CD4-positive, alpha-beta T cell treated with Interleukin-15 for 1 hour (primary cell): ENCODE results near the gene DAZAP2.

ENCODE experiments used
- DNase-seq: peaks from one replicate; pipeline ENCODE4 v3.0.0-alpha.2; 2020

DAZAP2 gene, protein sequence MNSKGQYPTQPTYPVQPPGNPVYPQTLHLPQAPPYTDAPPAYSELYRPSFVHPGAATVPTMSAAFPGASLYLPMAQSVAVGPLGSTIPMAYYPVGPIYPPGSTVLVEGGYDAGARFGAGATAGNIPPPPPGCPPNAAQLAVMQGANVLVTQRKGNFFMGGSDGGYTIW

DNA sequence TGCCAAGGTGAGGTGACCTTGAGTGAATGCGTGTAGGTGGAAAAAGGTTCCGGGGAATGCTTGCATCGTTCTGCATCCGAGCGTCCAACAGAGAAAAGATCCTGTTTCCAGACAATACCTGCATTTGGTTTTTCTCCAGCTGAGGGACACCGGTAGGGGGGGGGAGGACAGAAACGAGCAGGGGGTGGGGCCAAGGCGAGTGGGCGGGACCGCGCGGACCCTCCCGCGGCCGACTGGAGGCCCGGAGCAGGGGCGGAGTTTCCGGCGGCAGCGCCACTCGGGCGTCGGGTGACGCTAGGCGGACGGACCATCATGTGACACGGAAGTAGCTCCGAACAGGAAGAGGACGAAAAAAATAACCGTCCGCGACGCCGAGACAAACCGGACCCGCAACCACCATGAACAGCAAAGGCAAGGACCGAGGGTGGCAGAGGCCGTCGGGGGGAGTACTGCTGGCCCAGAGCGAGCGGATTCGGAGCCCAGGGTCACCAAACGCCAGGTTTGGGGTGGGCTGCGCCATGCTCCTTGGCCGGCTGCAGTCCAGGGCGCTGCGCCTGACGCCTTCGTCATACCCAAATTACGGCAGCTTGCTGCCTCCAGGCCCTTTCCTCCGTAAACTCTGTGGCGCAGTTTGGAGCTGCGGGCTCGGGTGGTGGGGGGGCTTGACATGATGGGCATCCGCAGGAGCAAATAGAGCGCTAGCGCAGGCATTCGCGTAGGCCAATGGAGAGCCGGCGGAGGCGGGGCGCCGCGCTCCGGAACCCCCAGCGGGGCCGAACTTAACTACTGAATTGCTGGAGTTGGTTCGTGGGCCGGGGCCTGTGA, at the start of gene DAZAP2:
Gene DAZAP2 (plus strand): TSS at position 317 of the 825 bp plus-strand sequence. CDS start 82 bp downstream, at position 399.
- DNase-seq = peak; percentile 98

DNA sequence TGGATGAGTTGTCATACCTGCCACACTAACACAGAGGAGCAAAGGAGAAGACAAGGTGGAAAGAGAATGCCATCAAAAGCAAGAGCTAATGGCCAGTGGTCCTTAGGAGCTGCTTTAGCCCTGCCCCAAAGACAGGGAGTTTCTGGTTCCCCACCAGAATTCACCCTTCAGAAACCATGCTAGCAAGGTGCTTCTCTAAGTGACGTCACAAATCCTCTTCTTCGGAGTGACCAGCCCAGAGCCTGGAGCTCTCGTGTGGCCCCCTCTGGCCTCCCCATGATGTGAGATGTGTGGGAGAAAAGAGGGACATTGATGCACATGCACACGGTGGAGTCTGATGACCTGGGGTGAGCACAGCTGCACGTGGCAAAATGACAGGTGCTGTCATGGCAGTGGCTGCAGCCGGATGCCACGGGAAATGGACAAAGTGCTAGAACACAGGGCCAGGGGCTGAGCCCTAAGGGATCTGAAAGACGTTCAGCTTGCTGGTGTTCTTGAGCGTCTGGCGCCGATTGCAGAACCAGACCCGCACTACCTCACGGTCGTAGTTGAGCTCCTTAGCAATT, 48.8 kb upstream of the DAZAP2 start:
- no peak for DNase-seq

DNA sequence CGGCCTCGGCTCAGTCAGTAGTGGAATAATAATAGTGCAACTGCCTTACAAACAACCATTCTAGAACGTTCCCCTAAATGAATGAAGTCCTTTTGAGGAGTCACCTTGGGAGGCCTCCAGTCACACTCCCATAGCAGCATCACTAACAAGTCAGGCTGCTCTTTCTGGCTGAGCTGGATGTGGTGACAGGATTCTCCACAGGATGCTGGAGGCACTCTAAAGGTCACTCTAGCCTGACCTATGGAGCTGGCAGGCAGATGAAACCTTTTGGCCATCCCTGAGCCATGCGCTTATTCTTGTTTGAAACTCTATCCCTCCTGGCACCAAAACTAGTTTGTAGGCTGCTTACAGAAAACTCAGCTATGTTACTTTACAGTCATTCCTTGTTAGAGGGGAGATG, 47.8 kb upstream of the DAZAP2 start:
- DNase-seq = no peak

DNA sequence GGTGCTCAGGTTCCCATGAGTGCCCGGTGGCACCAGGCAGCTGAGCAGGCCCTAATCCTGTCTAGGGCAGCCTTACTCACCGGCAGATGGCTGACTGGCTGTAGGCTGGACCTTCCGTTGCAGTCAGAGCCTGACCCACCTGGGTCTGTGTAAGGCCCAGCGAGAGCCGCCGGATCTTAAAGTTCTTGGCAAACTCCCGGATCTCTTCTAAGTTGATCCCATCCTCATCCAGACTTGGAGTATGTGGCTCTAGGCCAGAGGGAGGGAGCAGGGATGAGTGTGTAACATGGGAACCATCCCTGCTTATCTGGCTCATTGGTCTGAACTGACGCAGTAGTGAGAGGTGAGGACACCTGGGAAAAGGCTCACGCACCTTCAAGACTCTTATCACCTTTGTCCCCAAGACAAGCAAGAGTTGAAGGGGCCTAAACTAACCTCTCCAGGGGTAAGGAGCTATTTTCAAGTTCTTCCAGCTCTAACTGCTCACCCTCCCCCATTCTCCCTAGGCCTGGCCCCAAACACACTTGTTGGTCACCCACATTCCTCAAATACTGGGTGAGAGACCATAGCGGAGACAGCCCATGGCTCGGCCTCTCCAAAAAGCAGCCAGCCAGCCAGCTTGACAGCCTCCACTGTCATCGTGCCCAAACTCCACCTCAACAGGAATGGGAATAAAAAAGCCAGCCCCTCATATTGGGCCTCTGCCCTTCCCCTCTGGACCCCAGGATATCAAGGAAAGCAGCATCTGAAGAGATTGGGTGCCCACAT, 46.9 kb upstream of the DAZAP2 start:
- no peak for DNase-seq

DNA sequence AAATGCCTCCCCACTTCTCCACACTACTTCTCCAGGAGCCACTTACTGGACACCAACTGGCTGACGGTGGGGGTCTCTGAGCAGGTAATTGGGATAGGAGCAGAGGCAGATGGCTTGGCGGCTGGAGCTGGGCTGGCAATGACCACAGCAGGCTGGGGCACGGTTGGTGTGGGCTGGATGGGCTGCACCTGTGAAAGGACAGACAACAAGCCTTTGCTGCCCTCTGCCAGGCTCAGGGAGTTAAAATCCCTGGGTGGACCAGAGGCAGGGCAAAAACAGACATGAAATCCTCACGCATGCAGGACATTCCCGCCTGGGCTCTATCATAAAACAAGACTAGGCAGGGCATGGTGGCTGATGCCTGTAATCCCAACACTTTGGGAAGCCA, 46.3 kb upstream of the DAZAP2 start:
- DNase-seq = no peak

DNA sequence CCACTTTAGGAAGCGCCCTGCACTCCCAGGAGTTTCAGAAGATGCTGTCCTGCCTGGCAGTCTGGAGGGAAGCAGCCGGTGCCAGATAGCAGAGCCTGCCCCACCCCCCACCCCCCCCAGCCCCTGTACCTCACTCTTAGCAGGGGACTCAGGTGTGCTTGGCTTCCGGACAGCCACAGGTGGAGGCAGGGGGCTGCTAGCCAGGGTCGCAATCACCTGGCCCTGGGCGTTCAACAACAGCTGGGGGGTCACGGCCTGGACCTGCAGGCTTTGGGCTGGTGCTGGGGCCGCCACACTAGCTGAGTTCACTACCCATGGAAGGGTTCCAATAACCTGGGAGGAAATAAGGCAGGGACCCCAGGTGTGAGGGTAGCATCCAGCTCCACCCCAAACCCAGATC, 42.8 kb upstream of the DAZAP2 start:
- DNase-seq = no peak

DNA sequence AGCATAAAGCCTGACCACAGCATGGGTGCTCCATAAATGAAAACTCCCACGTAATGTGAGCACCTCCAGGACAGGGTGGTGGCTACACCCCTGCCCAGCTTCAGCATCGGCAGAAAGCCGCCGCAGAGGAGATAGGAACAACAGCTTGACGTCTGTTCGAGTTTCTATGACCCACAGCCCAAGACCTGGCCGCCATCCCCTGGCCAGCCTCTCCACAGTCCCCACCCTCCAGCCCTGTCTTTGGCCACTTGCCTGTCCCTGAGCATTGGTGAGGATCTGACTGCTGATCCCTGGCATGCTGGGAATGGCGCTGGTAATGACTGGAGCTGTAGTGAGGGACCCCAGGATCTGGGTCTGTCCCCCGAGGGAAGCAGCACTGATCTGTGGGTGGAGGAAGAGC, 42.1 kb upstream of the DAZAP2 start:
- DNase-seq = no peak

DNA sequence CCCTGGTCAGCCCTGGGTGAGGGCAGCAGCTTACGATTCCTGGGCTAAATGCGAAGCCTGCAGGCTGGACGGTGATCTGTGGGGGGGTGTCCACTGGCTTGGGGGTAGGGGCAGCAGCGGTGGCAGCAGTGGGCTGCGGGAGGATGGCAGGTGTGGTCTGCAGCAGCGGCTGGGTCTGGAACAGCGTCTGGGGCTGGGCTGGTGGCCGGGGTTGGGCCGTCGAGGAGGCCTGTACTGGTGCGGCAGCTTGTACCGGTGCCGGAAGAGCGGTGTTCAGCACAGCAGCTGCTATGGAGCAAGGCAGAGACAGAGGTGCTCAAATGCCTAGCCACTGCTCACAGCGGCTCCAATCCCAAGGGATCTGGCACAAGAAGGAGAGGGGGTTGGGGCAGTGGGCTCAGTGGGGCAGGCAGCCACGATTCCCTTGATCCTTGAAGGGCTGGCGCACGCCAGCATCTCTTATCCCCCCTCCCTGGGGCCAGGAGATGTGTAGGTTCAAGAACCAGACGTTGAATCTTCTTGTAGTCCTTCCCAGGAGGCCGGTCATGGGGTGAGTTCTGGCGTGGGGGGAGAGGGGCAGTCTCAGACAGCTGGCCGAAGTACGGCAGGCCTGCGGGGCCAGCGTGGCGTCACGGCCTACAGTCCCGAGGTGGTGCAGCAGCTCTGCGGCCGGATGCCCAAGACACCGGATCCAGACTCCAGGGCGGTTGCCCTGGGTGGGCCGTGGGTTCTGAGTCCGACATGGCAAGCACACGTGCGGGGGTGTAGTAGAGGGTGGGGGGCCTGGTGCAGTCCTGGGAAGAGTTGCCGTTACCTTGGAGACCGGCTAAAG, 40.7 kb upstream of the DAZAP2 start:
- no peak for DNase-seq

DNA sequence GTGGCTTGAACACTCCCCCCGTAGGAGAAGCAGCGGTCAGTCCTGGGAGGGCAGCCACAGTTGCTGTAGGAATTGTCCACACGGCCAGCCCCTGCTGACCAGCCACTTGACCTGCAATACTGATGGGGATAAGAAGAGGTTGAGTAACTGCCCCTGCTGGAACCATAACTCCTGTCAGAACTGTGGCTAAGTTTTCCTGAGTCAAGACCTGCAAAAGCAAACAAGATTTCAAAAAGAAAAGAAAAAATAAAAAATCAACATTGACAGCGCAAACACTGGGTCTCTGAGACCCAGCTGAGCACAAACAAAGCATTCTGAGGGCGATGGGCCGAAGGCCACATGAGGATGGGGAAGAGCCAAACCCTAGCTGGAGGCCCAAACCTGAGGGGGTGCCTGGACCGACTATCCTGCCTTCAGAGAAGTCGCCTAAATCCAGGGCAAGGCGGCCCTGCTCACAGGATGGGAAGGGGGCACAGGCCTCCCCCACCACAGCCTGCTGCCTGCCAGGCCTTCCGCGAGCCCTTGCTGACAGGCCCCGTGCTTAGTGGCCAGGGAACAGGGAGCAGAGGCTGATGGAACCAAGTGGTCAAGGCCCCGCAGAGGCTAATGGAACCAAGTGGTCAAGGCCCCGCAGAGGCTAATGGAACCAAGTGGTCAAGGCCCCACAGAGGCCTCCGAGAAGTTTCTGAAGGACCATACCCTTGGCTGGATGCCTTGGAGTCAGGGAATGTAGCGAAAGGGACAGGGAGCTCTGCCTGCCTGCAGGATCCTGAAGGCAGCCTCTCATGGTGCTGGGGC, 39.9 kb upstream of the DAZAP2 start:
- no peak for DNase-seq

DNA sequence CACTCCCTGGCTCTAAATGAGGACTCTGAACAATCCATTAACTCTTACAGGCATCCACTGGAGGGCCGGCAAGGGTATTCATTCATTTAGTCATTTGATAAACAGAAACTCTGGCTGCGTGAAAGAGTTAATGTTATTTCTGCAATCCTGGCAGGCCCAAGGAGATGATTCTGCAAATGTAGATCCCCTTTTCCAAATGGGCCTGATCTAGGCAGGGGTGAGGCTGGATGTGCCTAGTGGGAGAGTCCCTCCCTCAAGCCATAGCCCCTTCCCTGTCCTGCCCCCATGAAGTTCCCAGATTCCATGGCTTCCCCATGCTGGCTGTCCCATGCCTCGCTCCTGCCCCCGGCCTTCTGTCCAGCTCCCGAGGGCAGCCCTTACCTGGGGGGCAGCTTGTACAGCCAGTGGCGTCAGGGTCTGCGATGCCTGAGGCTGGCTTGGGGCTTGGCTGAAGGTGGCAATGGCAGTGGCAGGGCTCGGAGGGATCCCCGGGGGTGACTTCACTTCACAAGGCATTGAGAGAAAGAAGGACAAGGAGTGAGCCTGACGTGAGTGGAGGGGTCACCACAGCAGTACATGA, 39.2 kb upstream of the DAZAP2 start:
- no peak for DNase-seq

DNA sequence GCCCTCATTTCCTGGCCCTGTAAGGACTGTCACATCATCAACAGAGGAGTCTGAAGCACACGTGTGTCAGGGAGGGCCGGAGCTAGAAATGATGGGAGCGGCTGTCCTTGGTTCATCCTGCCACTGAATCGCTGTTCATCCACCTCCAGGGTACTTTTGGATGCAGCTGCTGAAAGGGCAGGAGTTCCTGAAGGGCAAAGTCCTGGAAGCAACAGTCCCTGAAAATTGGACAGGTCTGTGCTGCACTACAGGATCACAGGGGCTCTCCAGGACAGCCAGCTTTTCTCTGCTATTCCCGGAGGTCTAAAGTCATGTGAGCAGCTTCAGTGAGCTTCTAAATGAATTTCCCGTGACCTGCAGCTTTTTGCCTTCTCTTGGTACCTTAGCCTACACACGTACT, 38.5 kb upstream of the DAZAP2 start:
- DNase-seq = no peak

DNA sequence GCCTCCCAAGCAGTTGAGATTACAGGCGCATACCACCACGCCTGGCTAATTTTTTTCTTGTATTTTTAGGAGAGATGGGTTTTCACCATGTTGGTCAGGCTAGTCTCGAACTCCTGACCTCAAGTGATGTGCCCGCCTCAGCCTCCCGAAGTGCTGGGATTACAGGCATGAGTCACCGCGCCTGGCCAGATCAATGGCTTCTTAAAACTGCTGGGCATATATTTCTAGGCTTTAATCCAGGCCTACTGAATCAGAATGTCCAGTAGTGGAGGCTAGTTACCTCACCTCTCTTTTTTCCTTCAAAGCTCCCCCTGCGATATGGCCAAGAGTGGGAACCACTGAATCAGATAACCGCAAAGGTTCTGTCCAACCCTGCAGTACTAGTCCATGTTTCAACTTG, 37.8 kb upstream of the DAZAP2 start:
- no peak for DNase-seq

DNA sequence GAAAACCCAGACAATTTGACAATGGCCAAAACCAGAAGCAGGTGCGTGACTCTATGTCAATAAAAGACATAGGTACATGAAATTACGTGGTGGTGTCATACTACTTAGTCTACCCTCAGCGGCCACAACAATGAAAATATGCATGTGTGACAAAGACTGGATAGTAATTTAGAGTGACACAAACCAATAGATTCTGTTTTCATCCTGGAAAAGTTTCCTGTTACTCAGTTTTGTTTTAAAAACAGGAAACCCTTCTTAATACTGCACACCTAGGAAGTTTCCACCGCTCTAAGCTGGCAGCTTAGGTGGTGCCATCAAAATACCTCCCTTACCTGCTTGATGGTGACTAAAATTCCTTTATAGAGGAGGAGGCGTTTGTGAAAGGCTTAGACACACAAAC, 35.9 kb upstream of the DAZAP2 start:
- DNase-seq = no peak

DNA sequence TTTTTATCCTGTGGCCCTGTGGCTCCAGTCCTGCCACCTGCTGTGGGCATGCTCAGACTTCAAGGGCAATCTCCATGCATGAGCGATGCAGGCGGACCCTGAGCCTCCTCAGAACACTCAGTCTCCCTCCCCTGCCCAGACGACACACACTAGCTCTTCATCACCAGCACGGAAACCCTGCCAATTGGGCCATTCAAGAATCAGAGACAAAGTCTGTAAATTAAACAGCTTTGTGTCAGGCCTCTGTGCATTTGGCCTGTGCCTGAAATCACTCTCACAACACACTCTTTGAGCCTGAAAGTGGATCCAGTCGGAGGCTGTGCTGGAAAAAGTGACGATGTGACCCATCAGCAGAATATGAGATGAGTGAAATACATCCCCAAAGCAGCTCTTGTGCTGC, 33.3 kb upstream of the DAZAP2 start:
- no peak for DNase-seq

DNA sequence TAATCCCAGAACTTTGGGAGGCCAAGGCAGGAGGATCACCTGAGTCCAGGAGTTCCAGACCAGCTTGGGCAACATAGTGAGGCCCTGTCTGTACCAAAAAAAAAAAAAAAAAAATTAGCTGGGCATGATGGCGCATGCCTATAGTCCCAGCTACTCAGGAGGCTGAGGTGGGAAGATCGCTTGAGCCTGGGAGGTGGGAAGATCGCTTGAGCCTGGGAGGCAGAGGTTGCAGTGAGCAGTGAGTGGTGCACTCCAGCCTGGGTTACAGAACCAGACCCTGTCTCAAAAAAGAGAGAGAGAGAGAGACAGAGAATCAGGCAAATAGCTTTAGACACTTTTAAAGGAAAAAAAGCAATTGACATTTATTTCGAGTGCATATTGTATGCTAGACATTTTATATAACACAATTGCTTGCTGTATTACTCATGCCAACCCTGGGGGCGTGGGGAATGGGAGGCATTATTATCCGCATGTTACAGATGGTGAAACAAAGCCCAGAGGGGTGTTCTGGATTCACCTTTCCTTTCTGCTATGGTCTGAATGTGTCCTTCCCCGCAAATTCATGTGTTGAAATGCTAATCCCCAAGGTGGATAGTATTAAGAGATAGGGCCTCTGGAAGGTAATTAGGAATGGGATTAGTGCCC, 30.5 kb upstream of the DAZAP2 start:
- DNase-seq = no peak

DNA sequence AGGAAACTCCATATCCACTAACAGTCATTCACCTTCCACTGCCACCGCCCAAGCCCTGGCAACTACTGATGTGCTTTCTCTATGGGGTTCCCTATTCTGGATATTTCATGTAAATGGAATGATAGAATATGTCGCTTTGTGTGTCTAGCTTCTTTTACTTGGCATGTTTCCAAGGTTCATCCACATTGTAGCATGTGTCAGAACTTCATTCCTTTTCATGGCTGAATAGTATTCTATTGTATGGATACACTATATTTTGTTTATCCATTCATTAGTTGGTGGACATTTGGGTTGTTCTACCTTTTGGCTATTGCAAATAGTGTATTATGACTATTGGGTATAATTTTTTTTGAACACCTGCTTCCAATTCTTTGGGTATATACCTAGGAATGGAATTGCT, 29.4 kb upstream of the DAZAP2 start:
- DNase-seq = no peak

DNA sequence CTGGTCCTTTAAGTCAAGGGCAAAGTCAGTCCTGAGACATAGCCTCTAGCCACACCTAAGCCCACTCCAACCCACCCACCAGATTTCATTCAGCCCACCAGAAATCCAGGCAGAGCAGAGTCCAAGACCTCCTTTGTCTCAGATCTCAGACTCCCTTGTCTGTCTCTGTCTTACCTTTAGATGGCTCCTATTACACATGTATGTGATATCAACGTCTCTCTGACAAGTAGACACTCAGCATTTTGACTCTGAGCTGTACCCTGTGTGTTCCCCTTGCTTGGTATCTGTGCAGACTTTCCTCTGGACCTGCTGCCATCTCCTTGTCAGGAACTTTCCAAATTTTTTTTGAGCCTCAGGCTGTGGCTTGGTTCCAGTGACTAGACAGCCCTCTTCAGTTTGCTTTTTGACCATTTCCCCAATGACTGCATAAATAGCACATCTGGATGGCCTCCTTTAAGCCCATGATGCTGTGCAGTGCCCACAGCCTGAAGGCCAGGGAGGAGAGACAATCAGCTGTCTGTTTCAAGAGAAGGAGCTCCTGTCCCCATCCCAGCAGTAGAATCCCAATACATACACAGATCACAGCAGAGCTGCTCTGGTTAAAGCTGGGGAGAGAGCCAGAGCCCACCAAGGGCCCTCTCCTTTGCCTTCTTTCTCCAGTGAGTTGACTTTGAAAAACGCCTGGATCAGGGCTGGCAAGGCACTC, 27.8 kb upstream of the DAZAP2 start:
- no peak for DNase-seq

DNA sequence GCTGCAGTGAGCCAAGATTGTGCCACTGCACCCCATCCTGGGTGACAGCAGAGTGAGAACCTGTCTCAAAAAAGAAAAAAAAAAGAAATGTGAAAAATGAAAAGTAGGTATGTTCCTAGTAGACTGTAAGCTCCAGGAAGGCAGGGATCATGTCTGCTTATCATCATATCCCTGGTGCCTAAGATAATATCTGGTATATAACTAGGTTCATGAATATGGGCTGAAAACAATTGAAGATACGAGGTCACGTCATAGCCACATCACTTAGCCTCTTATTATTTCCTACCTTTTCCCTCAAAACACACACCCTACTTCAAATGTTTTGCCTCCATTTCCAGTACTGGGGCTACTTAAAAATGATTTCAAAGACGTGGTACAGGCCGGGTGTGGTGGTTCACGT, 23.7 kb upstream of the DAZAP2 start:
- DNase-seq = no peak

DNA sequence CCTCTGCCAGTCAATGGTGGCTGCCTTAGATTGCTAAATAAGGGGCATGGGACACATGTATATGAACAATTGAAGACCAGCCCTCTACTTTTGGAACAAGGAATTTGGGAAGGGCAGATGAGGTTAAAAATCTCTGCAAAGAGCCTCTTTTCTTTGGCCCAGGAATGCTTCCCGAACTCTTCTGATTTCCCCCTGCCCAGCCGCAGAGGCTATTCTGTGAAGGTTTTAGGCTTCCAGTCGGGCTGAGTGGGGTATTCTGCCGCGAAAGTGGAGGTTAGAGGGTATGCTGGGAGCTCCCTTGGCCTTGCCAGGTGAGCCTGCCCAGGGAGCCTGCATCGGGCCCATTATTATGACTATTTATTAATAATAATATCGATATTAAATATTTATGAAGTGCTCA, 22.0 kb upstream of the DAZAP2 start:
- no peak for DNase-seq
